Type B pancreatic cell (in vitro differentiated cells): ENCODE results near the gene MAML2. TPM values are rescaled to one million over a fixed set of nuclear protein-coding genes. Genes with fewer than 3 reads are reported as not detected.

Experiments
- DNase-seq: peaks from one replicate; pipeline ENCODE4 v3.0.0; 2021; ENCODE audit warnings: mixed read lengths; ENCODE audit not compliant: unreplicated experiment; ENCODE audit errors: extremely low spot score
- H3K27ac Mint-ChIP-seq: 2 replicates; pipeline ENCODE4 v1.8.0; 2021; ENCODE audit warnings: mild to moderate bottlenecking, mixed read lengths
- H3K27me3 Mint-ChIP-seq: 2 replicates; pipeline ENCODE4 v1.8.0; 2021; ENCODE audit warnings: mixed read lengths
- H3K36me3 Mint-ChIP-seq: 2 replicates; pipeline ENCODE4 v1.8.0; 2021; ENCODE audit warnings: mixed read lengths
- H3K4me1 Mint-ChIP-seq: one replicate; pipeline ENCODE4 v1.8.0; 2021; ENCODE audit warnings: mixed read lengths; ENCODE audit not compliant: unreplicated experiment
- H3K4me3 Mint-ChIP-seq: 2 replicates; pipeline ENCODE4 v1.8.0; 2021; ENCODE audit warnings: mild to moderate bottlenecking, mixed read lengths
- H3K9me3 Mint-ChIP-seq: 2 replicates; pipeline ENCODE4 v1.8.0; 2021; ENCODE audit warnings: mixed read lengths
- total RNA-seq: library from RNA; stranded (reverse); gene quantifications from 2 replicates; pipeline ENCODE4 v1.2.1, GENCODE V29; 2021; ENCODE audit warnings: low replicate concordance
- TF ChIP-seq, protein P1 (sequence below): fragments of 200-600 bp; sonication (generic); conservative IDR thresholded peaks from 2 replicates; pipeline ENCODE4 v1.5.0; 2021; ENCODE audit warnings: antibody characterized with exemption, mild to moderate bottlenecking

The MAML2 gene
- total RNA-seq, 1 donor from 2014 or later = 20.8 TPM

DNA sequence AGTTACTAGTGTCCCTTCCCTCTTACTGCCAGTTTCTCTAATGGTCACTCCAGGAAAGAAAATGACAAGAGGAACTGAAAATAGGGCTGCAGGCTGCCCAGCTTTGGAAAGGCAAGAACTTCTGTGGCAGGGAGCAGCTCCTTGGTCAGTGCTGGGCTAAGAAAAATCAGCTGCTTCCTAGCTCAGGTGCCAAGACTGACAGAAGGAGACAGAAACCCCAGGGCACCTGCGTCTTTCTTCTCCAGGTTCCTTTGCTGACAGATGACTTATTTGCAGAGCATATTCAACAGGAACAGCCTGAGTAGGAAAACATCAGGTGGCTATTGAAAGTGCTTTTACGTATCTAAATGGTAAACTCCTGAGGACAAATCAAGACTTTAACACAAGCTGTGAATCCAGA lies 25.4 kb downstream of the MAML2 start:
- Mint-ChIP-seq H3K36me3 (peaks cover 33% of the 10 kb centered on the region), H3K9me3 (peaks cover 4% of the 10 kb centered on the region), H3K4me3 (no peak overlapping the region), H3K27me3 (no peaks in the 10 kb centered on the region), H3K4me1 (peaks cover 52% of the 10 kb centered on the region), H3K27ac (peak overlapping the region; percentile 97)
- TF ChIP-seq, protein P1, sequence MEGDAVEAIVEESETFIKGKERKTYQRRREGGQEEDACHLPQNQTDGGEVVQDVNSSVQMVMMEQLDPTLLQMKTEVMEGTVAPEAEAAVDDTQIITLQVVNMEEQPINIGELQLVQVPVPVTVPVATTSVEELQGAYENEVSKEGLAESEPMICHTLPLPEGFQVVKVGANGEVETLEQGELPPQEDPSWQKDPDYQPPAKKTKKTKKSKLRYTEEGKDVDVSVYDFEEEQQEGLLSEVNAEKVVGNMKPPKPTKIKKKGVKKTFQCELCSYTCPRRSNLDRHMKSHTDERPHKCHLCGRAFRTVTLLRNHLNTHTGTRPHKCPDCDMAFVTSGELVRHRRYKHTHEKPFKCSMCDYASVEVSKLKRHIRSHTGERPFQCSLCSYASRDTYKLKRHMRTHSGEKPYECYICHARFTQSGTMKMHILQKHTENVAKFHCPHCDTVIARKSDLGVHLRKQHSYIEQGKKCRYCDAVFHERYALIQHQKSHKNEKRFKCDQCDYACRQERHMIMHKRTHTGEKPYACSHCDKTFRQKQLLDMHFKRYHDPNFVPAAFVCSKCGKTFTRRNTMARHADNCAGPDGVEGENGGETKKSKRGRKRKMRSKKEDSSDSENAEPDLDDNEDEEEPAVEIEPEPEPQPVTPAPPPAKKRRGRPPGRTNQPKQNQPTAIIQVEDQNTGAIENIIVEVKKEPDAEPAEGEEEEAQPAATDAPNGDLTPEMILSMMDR = no peak
- DNase-seq = no peak

DNA sequence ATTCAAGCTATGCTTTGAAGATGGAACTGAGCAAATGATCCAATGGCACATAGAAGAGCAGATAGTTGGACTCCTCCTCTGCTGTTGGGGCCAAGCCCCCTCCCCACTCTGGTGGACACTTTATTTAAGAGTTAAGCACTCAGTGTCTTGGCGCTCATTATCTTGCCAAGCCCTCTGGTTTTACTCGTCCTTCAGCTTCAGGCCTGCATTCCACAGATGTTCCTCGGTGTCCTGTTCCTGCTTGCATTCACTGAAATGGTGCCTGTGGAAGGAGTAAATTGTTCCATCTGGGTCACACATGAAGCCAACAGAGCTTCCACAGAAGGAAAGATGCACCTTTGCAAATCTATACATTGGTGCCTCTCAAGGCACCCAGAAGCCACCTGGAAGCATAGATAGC lies 26.1 kb downstream of the MAML2 start:
- no peak for DNase-seq
- Mint-ChIP-seq H3K9me3 (peaks cover 2% of the 10 kb centered on the region), H3K36me3 (peaks cover 31% of the 10 kb centered on the region), H3K4me3 (peak overlapping the region; percentile 29), H3K27ac (peak overlapping the region; percentile 97), H3K4me1 (peaks cover 50% of the 10 kb centered on the region), H3K27me3 (no peaks in the 10 kb centered on the region)
- TF ChIP-seq, protein P1 = no peak

DNA sequence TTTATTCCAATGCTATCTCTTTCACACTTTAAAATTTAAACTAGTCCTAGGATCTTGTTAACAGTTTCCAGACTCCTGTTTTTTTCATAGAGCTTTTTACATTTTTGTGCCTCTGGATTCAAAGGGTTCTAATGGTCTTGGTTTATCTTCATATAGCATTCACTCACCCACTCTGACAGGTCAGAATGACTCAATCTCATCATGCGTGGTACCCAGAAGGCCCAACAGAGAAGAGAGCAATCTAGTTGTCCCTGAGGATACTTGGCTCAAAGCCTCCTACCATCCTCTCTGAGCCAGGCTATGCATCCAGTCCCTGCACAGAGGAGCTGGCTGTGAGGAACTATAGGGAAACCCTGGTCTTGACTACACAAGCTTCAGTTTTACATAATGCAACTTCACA lies 27.5 kb downstream of the MAML2 start:
- peaks cover 46% of the 10 kb centered on the region for H3K4me1 Mint-ChIP-seq
- no peak for DNase-seq
- H3K27me3 Mint-ChIP-seq = no peaks in the 10 kb centered on the region
- H3K27ac Mint-ChIP-seq = peak overlapping the region; percentile 97
- TF ChIP-seq, protein P1 = no peak
- no peaks in the 10 kb centered on the region for H3K9me3 Mint-ChIP-seq
- H3K36me3 Mint-ChIP-seq = peaks cover 26% of the 10 kb centered on the region
- no peak overlapping the region for H3K4me3 Mint-ChIP-seq

GRCh38 chr11:96314326-96315020 lies 28.5 kb downstream of the MAML2 start:
- peak overlapping the region; percentile 63 for H3K4me3 Mint-ChIP-seq
- H3K4me1 Mint-ChIP-seq = peaks cover 45% of the 10 kb centered on the region
- H3K27ac Mint-ChIP-seq = peak overlapping the region; percentile 97
- peaks cover 24% of the 10 kb centered on the region for H3K36me3 Mint-ChIP-seq
- DNase-seq = no peak
- H3K9me3 Mint-ChIP-seq = no peaks in the 10 kb centered on the region
- no peaks in the 10 kb centered on the region for H3K27me3 Mint-ChIP-seq
- TF ChIP-seq, protein P1 = no peak

DNA sequence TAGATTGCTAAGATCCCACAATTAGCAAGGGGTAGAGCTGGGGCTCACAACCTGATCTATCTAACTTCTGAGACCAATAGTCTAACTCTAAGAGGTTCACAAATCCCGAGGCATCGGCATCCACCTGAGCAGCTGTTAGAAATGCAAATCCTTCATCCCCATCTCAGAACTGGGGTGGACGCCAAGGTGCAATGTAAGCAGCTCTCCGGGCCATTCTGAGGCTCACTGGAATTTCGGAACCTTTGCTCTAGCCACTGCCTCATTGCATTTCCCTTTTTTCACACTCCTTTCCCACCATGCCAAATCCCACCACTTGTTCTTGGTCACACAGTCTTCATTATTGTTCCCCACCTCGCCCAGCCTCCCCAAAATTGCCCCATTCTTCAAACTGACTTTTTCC lies 29.8 kb downstream of the MAML2 start:
- Mint-ChIP-seq H3K36me3 (peaks cover 24% of the 10 kb centered on the region), H3K4me3 (no peak overlapping the region), H3K27ac (peak overlapping the region; percentile 97), H3K4me1 (peaks cover 54% of the 10 kb centered on the region), H3K9me3 (no peaks in the 10 kb centered on the region), H3K27me3 (no peaks in the 10 kb centered on the region)
- DNase-seq = no peak
- TF ChIP-seq, protein P1 = no peak
